Right lobe of liver (tissue), 6 donors: ENCODE data around the gene NPY1R. TPM values are rescaled to one million over a fixed set of nuclear protein-coding genes. Genes with fewer than 3 reads are reported as not detected.

Experiments
- ATAC-seq, 4 donors: fragments of 200-7000 bp; cut with Tn5 transposase; one replicate each; pipeline ENCODE4 v1.9.1; 2020; ENCODE audit warnings: mild to moderate bottlenecking in 4 of 4, moderate library complexity in 4 of 4
- DNase-seq, 3 donors: peaks; one replicate each; pipeline ENCODE4 v3.0.0-alpha.2; 2020
- H3K27ac ChIP-seq, 3 donors: fragments of 200-600 bp; one replicate each; pipeline ENCODE4 v1.8.0; 2022
- H3K27me3 ChIP-seq, 2 donors: fragments of 200-600 bp; one replicate each; pipeline ENCODE4 v1.8.0; 2022
- H3K36me3 ChIP-seq, 4 donors: fragments of 200-600 bp; sonication (generic) in 1 of 4; one replicate each; pipeline versions ENCODE4 v1.5.1 to v1.8.0; 2017 to 2022; ENCODE audit warnings: control low read depth in 1 of 4
- H3K4me1 ChIP-seq, 4 donors: fragments of 200-600 bp; sonication (generic) in 1 of 4; one replicate each; pipeline versions ENCODE4 v1.5.1 to v1.8.0; 2017 to 2022; ENCODE audit warnings: control low read depth in 1 of 4
- H3K4me3 ChIP-seq, 3 donors: fragments of 200-600 bp; one replicate each; pipeline ENCODE4 v1.8.0; 2022
- H3K9me3 ChIP-seq, 4 donors: fragments of 200-600 bp; sonication (generic) in 1 of 4; one replicate each; pipeline versions ENCODE4 v1.5.1 to v1.8.0; 2017 to 2022; ENCODE audit warnings: control low read depth in 1 of 4
- CTCF ChIP-seq, 4 donors: fragments of 200-600 bp in 3 of 4; fragments of 450-650 bp in 1 of 4; IDR thresholded peaks; one replicate each; pipeline versions ENCODE4 v1.5.1 to v1.8.0; 2016 to 2022; ENCODE audit warnings: antibody characterized with exemption in 4 of 4, mild to moderate bottlenecking in 2 of 4
- POLR2A ChIP-seq: fragments of 450-650 bp; IDR thresholded peaks from one replicate; pipeline ENCODE4 v1.6.1; 2017; ENCODE audit warnings: antibody characterized with exemption, mild to moderate bottlenecking
- WGBS: methylation state at CpG from one replicate; pipeline ENCODE4 v1.1.6; 2018; ENCODE audit warnings: low coverage, low lambda C conversion rate; ENCODE audit not compliant: insufficient coverage; ENCODE audit errors: missing lambda C conversion rate; 5-methylcytosine and 5-hydroxymethylcytosine counted together
- intact Hi-C, 2 donors: fragments of 100-400 bp; cut with DNase I; formaldehyde crosslinking; loops; one replicate each; pipeline versions ENCODE4 v1.11.2 to v1.14.1; 2022
- total RNA-seq, 6 experiments: library from RNA; depleted of rRNA in 2 of 6; stranded (reverse); fragments of >200 nt in 2 of 6; fragmentation: NEBNext Ultra II Directional in 3 of 6; extraction: Animal tissue kit (Norgen Biotek cat#: 25700) in 3 of 6; gene quantifications; one replicate each; pipeline versions ENCODE4 v1.1.0 to v1.2.4, GENCODE V29; 2016 to 2023
- donor health status: DM: no; HTN: yes; CAD: no.
- donor health status: DM: no; HTN: no; CAD: no.
- donor health status: DM: no; HTN: no; CAD: no.
- donor health status: DM: no; HTN: yes; CAD: no.
- donor health status: DM: no; HTN: yes; CAD: no.

Gene NPY1R
- total RNA-seq, 6 experiments from 2014 or later: 1.6 to 6.8 (median 5.6) TPM

- H3K27me3 ChIP-seq: no peaks in the 10 kb centered on the region
- no peaks in the 10 kb centered on the region for H3K4me1 ChIP-seq
- no peak overlapping the region for H3K27ac ChIP-seq
- ATAC-seq (no peak), DNase-seq (no peak)
- H3K4me3 ChIP-seq: no peak overlapping the region
- no peaks in the 10 kb centered on the region for H3K36me3 ChIP-seq
- TF ChIP-seq CTCF (IDR thresholded peaks at IDR 0.05): no peak
- no peak for TF ChIP-seq POLR2A
- 69% methylated on average over 3 of the region's 3 CpGs for WGBS
- no peaks in the 10 kb centered on the region for H3K9me3 ChIP-seq
- intact Hi-C loops: no loop called here
Observed at GRCh38 chr4:163274861-163275260, 57.5 kb downstream of the NPY1R start.

Other genes starting within 250 kb of the NPY1R start
- 1 to 10 TPM; 5.3 to 8.5 (median 8.1) TPM for gene NAF1, start 165.7 kb downstream of the NPY1R start, total RNA-seq
- gene NPY5R, start 11.3 kb upstream of the NPY1R start, total RNA-seq: under 1 TPM in 4 of 6 experiments, not detected in 2; 0.11 to 0.62 (median 0.21) TPM
- not detected for gene TKTL2, start 141.2 kb upstream of the NPY1R start, total RNA-seq
- gene TMA16, start 162.1 kb upstream of the NPY1R start, total RNA-seq: 10 to 100 TPM in 5 of 6 experiments, 1 to 10 TPM in 1; 6.0 to 27.0 (median 11.9) TPM